Right lobe of liver (tissue), 4 donors: ENCODE measurements around the gene CRLF3.

ENCODE experiments used
- CTCF ChIP-seq, 4 donors: fragments of 200-600 bp in 3 of 4; fragments of 450-650 bp in 1 of 4; IDR thresholded peaks; one replicate each; pipeline versions ENCODE4 v1.5.1 to v1.8.0; 2016 to 2022; ENCODE audit warnings: antibody characterized with exemption in 4 of 4, mild to moderate bottlenecking in 2 of 4
- POLR2A ChIP-seq: fragments of 450-650 bp; IDR thresholded peaks from one replicate; pipeline ENCODE4 v1.6.1; 2017; ENCODE audit warnings: antibody characterized with exemption, mild to moderate bottlenecking
- donor health status: DM: no; HTN: no; CAD: no.
- donor health status: DM: no; HTN: no; CAD: no.
- donor health status: DM: no; HTN: yes; CAD: no.

DNA sequence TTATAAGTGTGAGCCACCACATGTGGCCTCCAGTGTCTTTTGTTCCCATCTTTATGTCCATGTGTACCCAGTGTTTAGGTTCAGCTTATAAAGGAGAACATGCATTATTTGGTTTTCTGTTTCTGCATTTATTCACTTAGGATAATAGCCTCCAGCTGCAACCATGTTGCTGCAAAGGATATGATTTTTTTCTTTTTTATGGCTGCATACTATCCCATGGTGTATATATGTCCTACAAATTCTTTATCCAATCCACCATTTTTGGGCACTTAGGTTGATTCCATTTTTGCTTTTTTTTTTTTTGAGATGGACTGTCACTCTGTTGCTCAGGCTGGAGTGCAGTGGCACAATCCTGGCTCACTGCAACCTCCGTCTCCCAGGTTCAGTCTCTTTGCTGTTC is 40.1 kb upstream of the CRLF3 start:
- TF ChIP-seq CTCF (IDR thresholded peaks at IDR 0.05) (no peak), POLR2A (no peak)
